CD4-positive, alpha-beta T cell (primary cell): Measurements from ENCODE around the gene POT1. TPM values are rescaled to one million over a fixed set of nuclear protein-coding genes. Genes with fewer than 3 reads are reported as not detected.

ENCODE experiments used
- ATAC-seq: fragments of 200-7000 bp; cut with Tn5 transposase; one replicate; pipeline ENCODE4 v1.10.0; 2022; ENCODE audit warnings: mild to moderate bottlenecking; ENCODE audit not compliant: poor library complexity
- CTCF ChIA-PET: fragments of 350-600 bp; sonication (Branson Sonifier 250); formaldehyde crosslinking; loops from one replicate; lab custom pipeline; 2021; ENCODE audit warnings: antibody characterized with exemption, inconsistent platforms; lab: Charles Lee
- POLR2A ChIA-PET: fragments of 350-600 bp; sonication (Branson Sonifier 250); formaldehyde crosslinking; loops from one replicate; lab custom pipeline; 2021; ENCODE audit warnings: antibody characterized with exemption, inconsistent platforms; lab: Charles Lee
- DNase-seq, 14 experiments: peaks; one replicate each; pipeline ENCODE4 v3.0.0-alpha.2; 2013 to 2020; ENCODE audit warnings: mixed read lengths in 2 of 14
- H3K27ac ChIP-seq, 2 donors: one replicate each; pipeline versions ENCODE4 v1.5.1 to v1.7.0; 2013; ENCODE audit warnings: low read length in 2 of 2, low read depth in 1 of 2, mild to moderate bottlenecking in 1 of 2
- H3K27me3 ChIP-seq, 2 experiments: 1 replicate in 1 of 2; 2 replicates in 1 of 2; pipeline versions ENCODE4 v1.6.1 to v1.7.0; 2013; ENCODE audit warnings: low read length in 2 of 2, control low read depth in 1 of 2, mild to moderate bottlenecking in 1 of 2, moderate library complexity in 1 of 2; ENCODE audit not compliant: insufficient read depth in 2 of 2, control insufficient read depth in 1 of 2
- H3K36me3 ChIP-seq: one replicate; pipeline ENCODE4 v1.6.1; 2013; ENCODE audit warnings: low read length, control low read depth; ENCODE audit not compliant: insufficient read depth
- H3K4me1 ChIP-seq: one replicate; pipeline ENCODE4 v1.6.1; 2013; ENCODE audit warnings: low read length, control low read depth; ENCODE audit not compliant: insufficient read depth
- H3K4me3 ChIP-seq: one replicate; pipeline ENCODE4 v1.5.1; 2013; ENCODE audit warnings: mild to moderate bottlenecking, low read length, moderate library complexity
- H3K9me3 ChIP-seq, 2 experiments: 1 replicate in 1 of 2; 2 replicates in 1 of 2; pipeline versions ENCODE4 v1.6.1 to v1.7.0; 2013; ENCODE audit warnings: low read length in 2 of 2, mild to moderate bottlenecking in 2 of 2, control low read depth in 1 of 2, moderate library complexity in 1 of 2; ENCODE audit not compliant: control insufficient read depth in 1 of 2, insufficient read depth in 1 of 2
- H3K27ac Mint-ChIP-seq: one replicate; pipeline ENCODE4 v1.8.0; 2020; ENCODE audit warnings: mixed read lengths
- H3K27me3 Mint-ChIP-seq: one replicate; pipeline ENCODE4 v1.8.0; 2021; ENCODE audit warnings: mixed read lengths
- H3K36me3 Mint-ChIP-seq: one replicate; pipeline ENCODE4 v1.8.0; 2021; ENCODE audit warnings: low read depth, mixed read lengths
- H3K4me1 Mint-ChIP-seq: one replicate; pipeline ENCODE4 v1.8.0; 2021; ENCODE audit warnings: low read depth, mixed read lengths
- H3K4me3 Mint-ChIP-seq: one replicate; pipeline ENCODE4 v1.8.0; 2020; ENCODE audit warnings: mild to moderate bottlenecking, mixed read lengths
- H3K9me3 Mint-ChIP-seq: one replicate; pipeline ENCODE4 v1.8.0; 2020; ENCODE audit warnings: mixed read lengths
- CTCF ChIP-seq: fragments of 200-600 bp; IDR thresholded peaks from one replicate; pipeline ENCODE4 v1.8.0; 2022; ENCODE audit warnings: antibody characterized with exemption, mild to moderate bottlenecking
- intact Hi-C, 2 experiments: fragments of 100-400 bp; cut with DNase I in 1 of 2; cut with micrococcal nuclease in 1 of 2; formaldehyde crosslinking; loops; one replicate each; pipeline versions ENCODE4 v1.15.1 to v1.9.0; 2023 to 2025; cut with DNase I, micrococcal nuclease
- total RNA-seq, 174 experiments: library from RNA in 2 of 174; stranded (reverse) in 2 of 174; gene quantifications; one replicate each; pipeline ENCODE4 v1.2.3 and lab custom pipeline; 2021 to 2026

POT1 gene
- total RNA-seq, 2 experiments from 2014 or later = 8.0 to 8.3 TPM

DNA sequence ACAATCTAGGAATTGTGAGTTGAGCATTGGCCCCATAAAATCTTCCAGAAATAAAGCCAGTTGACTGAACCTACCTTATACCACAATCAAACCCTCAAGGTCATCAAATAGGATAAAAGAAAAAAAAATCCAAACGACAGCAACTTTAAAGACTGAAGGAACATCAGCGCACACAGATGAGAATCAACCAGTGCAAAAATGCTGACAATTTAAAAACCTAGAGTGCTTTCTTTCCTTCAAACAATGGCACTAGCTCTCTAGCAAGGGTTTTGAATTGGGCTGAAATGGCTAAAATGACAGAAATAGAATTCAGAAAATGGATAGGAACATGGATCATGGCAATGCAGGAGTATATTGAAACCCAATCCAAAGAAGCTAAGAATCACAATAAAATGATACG lies 16.1 kb upstream of the POT1 start:
- intact Hi-C loops = no loop called here
- Mint-ChIP-seq H3K27ac (no peak overlapping the region), H3K9me3 (peaks cover 7% of the 10 kb centered on the region), H3K36me3 (peaks cover 6% of the 10 kb centered on the region), H3K4me3 (no peak overlapping the region), H3K4me1 (no peaks in the 10 kb centered on the region), H3K27me3 (peaks cover 7% of the 10 kb centered on the region)
- Histone ChIP-seq H3K4me1 (no peaks in the 10 kb centered on the region), H3K9me3 (peaks cover 4% of the 10 kb centered on the region in 2 experiments), H3K27me3 (no peaks in the 10 kb centered on the region), H3K27ac (no peak overlapping the region), H3K4me3 (no peak overlapping the region), H3K36me3 (no peaks in the 10 kb centered on the region)
- ChIA-PET POLR2A (no interaction called here), CTCF (no interaction called here)
- no peak for DNase-seq
- ATAC-seq = no peak
- TF ChIP-seq CTCF = no peak

DNA sequence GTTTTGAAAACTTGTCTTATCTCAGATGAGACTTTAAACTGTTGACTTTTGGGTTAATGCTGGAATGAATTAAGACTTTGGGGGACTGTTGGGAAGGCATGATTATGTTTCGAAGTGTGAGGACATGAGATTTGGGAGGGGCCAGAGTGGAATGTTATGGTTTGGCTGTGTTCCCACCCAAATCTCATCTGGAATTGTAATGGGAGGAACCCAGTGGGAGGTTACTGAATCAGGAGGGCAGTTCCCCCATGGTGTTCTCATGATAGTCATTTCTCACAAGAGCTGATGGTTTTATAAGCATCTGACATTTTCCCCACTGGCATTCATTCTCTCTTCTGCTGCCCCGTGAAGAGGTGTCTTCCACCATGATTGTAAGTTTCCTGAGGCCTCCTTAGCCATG lies 13.8 kb upstream of the POT1 start:
- DNase-seq (no peak), ATAC-seq (no peak)
- Histone ChIP-seq H3K27ac (no peak overlapping the region), H3K9me3 (peaks cover 4% of the 10 kb centered on the region in 2 experiments), H3K36me3 (no peaks in the 10 kb centered on the region), H3K4me3 (no peak overlapping the region), H3K27me3 (no peaks in the 10 kb centered on the region), H3K4me1 (no peaks in the 10 kb centered on the region)
- POLR2A ChIA-PET = no interaction called here
- CTCF ChIA-PET = no interaction called here
- Mint-ChIP-seq H3K36me3 (peaks cover 6% of the 10 kb centered on the region), H3K4me1 (no peaks in the 10 kb centered on the region), H3K27me3 (peaks cover 7% of the 10 kb centered on the region), H3K4me3 (no peak overlapping the region), H3K27ac (no peak overlapping the region), H3K9me3 (peaks cover 7% of the 10 kb centered on the region)
- TF ChIP-seq CTCF = no peak
- intact Hi-C loops = no loop called here

- Histone ChIP-seq H3K36me3 (no peaks in the 10 kb centered on the region), H3K27ac (no peak overlapping the region), H3K4me1 (no peaks in the 10 kb centered on the region), H3K27me3 (peaks cover 0 to 3% of the 10 kb centered on the region in 2 experiments), H3K4me3 (no peak overlapping the region), H3K9me3 (peaks cover 4% of the 10 kb centered on the region in 2 experiments)
- intact Hi-C loops = no loop called here
- no peaks in the 10 kb centered on the region for H3K4me1 Mint-ChIP-seq
- H3K27ac Mint-ChIP-seq = no peak overlapping the region
- no peak for ATAC-seq
- no peak for TF ChIP-seq CTCF
- CTCF ChIA-PET = no interaction called here
- no peaks in the 10 kb centered on the region for H3K27me3 Mint-ChIP-seq
- peaks cover 6% of the 10 kb centered on the region for H3K36me3 Mint-ChIP-seq
- peaks cover 7% of the 10 kb centered on the region for H3K9me3 Mint-ChIP-seq
- no peak overlapping the region for H3K4me3 Mint-ChIP-seq
- POLR2A ChIA-PET = no interaction called here
- no peak for DNase-seq
Observed at GRCh38 chr7:124942399-124942798, 12.8 kb upstream of the POT1 start.
